Right atrium auricular region (tissue), 2 donors: ENCODE data around the gene LYZL4. TPM values are rescaled to one million over a fixed set of nuclear protein-coding genes. Genes with fewer than 3 reads are reported as not detected.

Experiments
- DNase-seq: peaks from one replicate; pipeline ENCODE4 v3.0.0-alpha.2; 2019; ENCODE audit warnings: low spot score
- H3K27ac ChIP-seq, 2 donors: fragments of 200-600 bp; sonication (generic); 1 replicate in 1 of 2; 2 replicates in 1 of 2; pipeline ENCODE4 v1.5.1; 2016 to 2019
- H3K27me3 ChIP-seq, 2 donors: fragments of 200-600 bp; sonication (generic); one replicate each; pipeline versions ENCODE4 v1.5.1 to v1.6.0; 2017 to 2019
- H3K36me3 ChIP-seq: fragments of 200-600 bp; sonication (generic); one replicate; pipeline ENCODE4 v1.5.1; 2016
- H3K4me1 ChIP-seq, 2 donors: fragments of 200-600 bp; sonication (generic); one replicate each; pipeline versions ENCODE4 v1.5.1 to v1.6.0; 2017 to 2019
- H3K4me3 ChIP-seq, 2 donors: fragments of 200-600 bp; sonication (generic); 1 replicate in 1 of 2; 2 replicates in 1 of 2; pipeline ENCODE4 v1.5.1; 2017 to 2019; ENCODE audit warnings: mild to moderate bottlenecking in 1 of 2, moderate library complexity in 1 of 2
- H3K9me3 ChIP-seq, 2 donors: fragments of 200-600 bp; sonication (generic); one replicate each; pipeline ENCODE4 v1.5.1; 2019
- total RNA-seq, 2 donors: library from RNA; depleted of rRNA; stranded (reverse); fragments of >200 nt; gene quantifications; one replicate each; pipeline ENCODE4 v1.1.0, GENCODE V29; 2016
- TF ChIP-seq, protein P1 (sequence below), 2 donors: fragments of 200-600 bp; sonication (generic); IDR thresholded peaks; one replicate each; pipeline ENCODE4 v1.5.1; 2019; ENCODE audit warnings: antibody characterized with exemption in 2 of 2

The LYZL4 gene
- total RNA-seq, 2 donors from 2014 or later: not detected

DNA sequence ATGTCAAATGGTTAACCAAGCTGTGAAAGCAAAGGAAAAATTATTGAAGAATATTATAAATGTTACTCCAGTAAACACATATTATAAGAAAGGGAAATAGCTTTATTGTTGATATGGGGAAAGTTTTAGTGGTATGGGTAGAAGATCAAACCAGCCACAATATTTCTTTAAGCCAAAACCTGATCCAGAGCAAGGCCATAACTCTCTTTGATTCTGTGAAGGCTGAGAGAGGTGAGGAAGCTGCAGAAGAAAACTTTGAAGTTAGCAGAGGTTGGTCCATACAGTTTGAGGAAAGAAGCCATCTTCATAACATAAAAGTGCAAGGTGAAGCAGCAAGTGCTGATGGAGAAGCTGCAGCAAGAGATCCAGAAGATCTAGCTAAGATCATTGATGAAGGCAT lies 54.8 kb downstream of the LYZL4 start:
- no peak for DNase-seq
- Histone ChIP-seq H3K27ac (no peak overlapping the region), H3K27me3 (no peaks in the 10 kb centered on the region), H3K4me1 (no peaks in the 10 kb centered on the region), H3K36me3 (no peaks in the 10 kb centered on the region), H3K4me3 (no peak overlapping the region), H3K9me3 (peaks cover 0 to 9% of the 10 kb centered on the region in 2 donors)
- TF ChIP-seq, protein P1, sequence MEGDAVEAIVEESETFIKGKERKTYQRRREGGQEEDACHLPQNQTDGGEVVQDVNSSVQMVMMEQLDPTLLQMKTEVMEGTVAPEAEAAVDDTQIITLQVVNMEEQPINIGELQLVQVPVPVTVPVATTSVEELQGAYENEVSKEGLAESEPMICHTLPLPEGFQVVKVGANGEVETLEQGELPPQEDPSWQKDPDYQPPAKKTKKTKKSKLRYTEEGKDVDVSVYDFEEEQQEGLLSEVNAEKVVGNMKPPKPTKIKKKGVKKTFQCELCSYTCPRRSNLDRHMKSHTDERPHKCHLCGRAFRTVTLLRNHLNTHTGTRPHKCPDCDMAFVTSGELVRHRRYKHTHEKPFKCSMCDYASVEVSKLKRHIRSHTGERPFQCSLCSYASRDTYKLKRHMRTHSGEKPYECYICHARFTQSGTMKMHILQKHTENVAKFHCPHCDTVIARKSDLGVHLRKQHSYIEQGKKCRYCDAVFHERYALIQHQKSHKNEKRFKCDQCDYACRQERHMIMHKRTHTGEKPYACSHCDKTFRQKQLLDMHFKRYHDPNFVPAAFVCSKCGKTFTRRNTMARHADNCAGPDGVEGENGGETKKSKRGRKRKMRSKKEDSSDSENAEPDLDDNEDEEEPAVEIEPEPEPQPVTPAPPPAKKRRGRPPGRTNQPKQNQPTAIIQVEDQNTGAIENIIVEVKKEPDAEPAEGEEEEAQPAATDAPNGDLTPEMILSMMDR (IDR thresholded peaks at IDR 0.05): no peak

DNA sequence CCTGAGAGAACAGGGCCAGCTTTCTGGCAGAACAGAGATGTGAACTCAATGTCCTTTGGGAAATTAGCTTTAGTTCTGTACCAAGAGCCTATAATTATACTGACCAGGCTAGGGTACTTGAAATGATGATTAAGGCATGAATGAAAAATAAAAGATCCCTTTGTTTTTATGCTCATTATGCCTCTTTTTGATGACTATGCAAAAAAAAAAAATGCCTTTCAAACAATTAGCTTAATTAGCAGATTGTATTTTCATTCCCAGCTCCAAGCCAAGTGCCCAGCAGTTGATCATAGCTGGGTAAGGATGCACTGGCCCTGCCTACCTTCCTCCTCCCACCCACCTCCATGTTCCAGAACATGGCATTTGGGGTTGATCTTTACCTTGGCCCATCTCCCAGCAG lies 56.8 kb downstream of the LYZL4 start:
- Histone ChIP-seq H3K27me3 (no peaks in the 10 kb centered on the region), H3K27ac (no peak overlapping the region), H3K9me3 (peaks cover 0 to 9% of the 10 kb centered on the region in 2 donors), H3K4me1 (no peaks in the 10 kb centered on the region), H3K4me3 (no peak overlapping the region), H3K36me3 (no peaks in the 10 kb centered on the region)
- DNase-seq: no peak
- TF ChIP-seq, protein P1 (IDR thresholded peaks at IDR 0.05): no peak

DNA sequence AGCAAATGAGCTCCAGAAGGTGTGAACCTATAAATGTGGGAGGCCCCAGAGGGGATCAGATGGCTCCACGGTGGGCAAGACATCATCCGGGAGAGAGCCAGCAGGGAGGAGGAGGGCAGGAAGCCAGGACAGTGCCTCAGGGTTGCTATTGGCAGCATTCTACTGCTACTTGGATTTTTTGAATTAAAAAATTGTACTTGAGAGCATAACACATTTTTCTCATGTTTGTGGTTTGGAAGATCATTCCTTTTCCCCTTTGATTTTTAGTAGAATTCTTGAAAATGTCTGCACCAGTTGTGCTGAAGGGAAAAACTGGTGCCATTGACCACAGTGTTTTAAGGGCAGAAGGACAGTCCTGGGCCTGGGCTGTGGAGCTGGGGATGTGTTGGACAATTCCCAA lies 59.2 kb downstream of the LYZL4 start:
- Histone ChIP-seq H3K4me3 (no peak overlapping the region), H3K36me3 (no peaks in the 10 kb centered on the region), H3K9me3 (peaks cover 0 to 9% of the 10 kb centered on the region in 2 donors), H3K27me3 (no peaks in the 10 kb centered on the region), H3K4me1 (no peaks in the 10 kb centered on the region), H3K27ac (no peak overlapping the region)
- TF ChIP-seq, protein P1 (IDR thresholded peaks at IDR 0.05): no peak
- no peak for DNase-seq

DNA sequence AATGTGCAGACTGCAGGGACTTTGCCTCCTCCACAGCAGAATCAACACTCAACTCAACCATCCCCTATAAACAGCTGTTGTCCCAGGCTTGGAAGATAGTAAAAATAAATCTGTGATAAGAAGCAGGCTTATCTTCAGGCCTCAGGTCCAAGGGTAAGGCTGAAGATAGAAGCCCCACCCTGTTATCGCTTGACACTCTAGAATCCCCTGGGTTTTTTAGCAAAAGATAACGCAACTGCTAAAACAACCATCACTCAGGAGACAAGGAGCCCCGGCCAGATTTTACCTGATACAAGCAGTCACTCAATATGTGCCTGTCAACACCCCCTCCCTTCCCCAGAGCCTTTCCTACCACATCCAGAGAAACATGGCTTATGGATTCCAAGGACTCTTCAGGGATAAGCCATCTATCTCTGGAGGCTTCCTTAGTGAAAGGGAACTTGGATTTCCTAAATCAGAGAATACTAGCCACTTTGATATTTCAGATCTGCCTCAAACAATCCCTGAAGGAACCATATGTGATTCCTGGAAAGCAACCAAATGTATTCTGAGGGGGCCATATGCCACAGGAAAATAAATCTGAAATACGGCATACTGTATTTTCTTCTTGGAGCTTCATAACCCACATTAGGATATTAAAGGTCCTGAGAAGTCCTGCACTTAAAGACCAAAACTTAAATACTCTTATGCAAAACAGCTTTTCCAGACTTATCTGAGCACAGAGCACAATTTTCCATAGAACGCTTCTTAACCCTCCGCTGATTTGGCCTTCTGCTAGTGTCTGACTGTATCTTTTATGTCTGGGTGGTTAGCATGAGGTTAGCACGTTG lies 60.4 kb downstream of the LYZL4 start:
- Histone ChIP-seq H3K27ac (no peak overlapping the region), H3K27me3 (no peaks in the 10 kb centered on the region), H3K4me1 (no peaks in the 10 kb centered on the region), H3K9me3 (no peaks in the 10 kb centered on the region), H3K36me3 (no peaks in the 10 kb centered on the region), H3K4me3 (no peak overlapping the region)
- DNase-seq: no peak
- TF ChIP-seq, protein P1 (IDR thresholded peaks at IDR 0.05): no peak

DNA sequence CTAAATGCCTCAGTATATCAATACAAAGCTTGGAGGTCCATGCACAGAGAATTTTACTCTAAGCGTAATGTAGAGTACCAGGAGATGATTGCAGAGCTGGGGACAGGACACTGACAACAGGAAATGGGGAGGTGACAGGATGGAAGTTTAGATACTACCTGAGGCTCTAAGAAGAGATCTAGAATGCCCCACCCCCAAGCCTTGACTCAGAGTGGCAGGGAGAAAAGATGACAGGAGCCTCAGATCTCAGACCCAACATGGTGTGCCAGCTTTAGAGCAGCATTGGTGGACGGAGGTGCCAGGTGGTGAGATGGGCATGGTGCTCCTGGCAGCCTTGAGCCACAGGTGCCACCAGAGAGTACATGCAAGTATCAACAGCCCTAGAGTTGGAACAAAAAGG lies 62.5 kb downstream of the LYZL4 start:
- H3K4me1 ChIP-seq: no peaks in the 10 kb centered on the region
- no peaks in the 10 kb centered on the region for H3K36me3 ChIP-seq
- no peak overlapping the region for H3K4me3 ChIP-seq
- TF ChIP-seq, protein P1 (IDR thresholded peaks at IDR 0.05): no peak
- no peaks in the 10 kb centered on the region for H3K9me3 ChIP-seq
- no peaks in the 10 kb centered on the region for H3K27me3 ChIP-seq
- no peak for DNase-seq
- H3K27ac ChIP-seq: no peak overlapping the region

Other genes with a start within 250 kb of the LYZL4 start
- not detected for gene CCK, start 144.4 kb downstream of the LYZL4 start, total RNA-seq
- gene VIPR1, start 92.0 kb upstream of the LYZL4 start, total RNA-seq: 10 to 100 TPM in 1 of 2 donors, 1 to 10 TPM in 1; 6.2 to 21.0 TPM
- gene SEC22C, start 171.4 kb upstream of the LYZL4 start, total RNA-seq: 10 to 100 TPM; 32.3 to 36.2 TPM
- 10 to 100 TPM in 1 of 2 donors, 1 to 10 TPM in 1; 8.4 to 13.9 TPM for gene SS18L2, start 180.2 kb upstream of the LYZL4 start, total RNA-seq
- 10 to 100 TPM; 14.1 to 20.4 TPM for gene NKTR, start 190.1 kb upstream of the LYZL4 start, total RNA-seq
- gene ZBTB47, start 243.1 kb upstream of the LYZL4 start, total RNA-seq: 100 to 1,000 TPM in 1 of 2 donors, 10 to 100 TPM in 1; 92.4 to 129 TPM